CD4-positive, alpha-beta T cell (primary cell): ENCODE data around the gene KIF26A. TPM values are rescaled to one million over a fixed set of nuclear protein-coding genes. Genes with fewer than 3 reads are reported as not detected.

Experiments
- ATAC-seq: fragments of 200-7000 bp; cut with Tn5 transposase; one replicate; pipeline ENCODE4 v1.10.0; 2022; ENCODE audit warnings: mild to moderate bottlenecking; ENCODE audit not compliant: poor library complexity
- CTCF ChIA-PET: fragments of 350-600 bp; sonication (Branson Sonifier 250); formaldehyde crosslinking; loops from one replicate; lab custom pipeline; 2021; ENCODE audit warnings: antibody characterized with exemption, inconsistent platforms; lab: Charles Lee
- POLR2A ChIA-PET: fragments of 350-600 bp; sonication (Branson Sonifier 250); formaldehyde crosslinking; loops from one replicate; lab custom pipeline; 2021; ENCODE audit warnings: antibody characterized with exemption, inconsistent platforms; lab: Charles Lee
- DNase-seq, 14 experiments: peaks; one replicate each; pipeline ENCODE4 v3.0.0-alpha.2; 2013 to 2020; ENCODE audit warnings: mixed read lengths in 2 of 14
- H3K27ac ChIP-seq, 2 donors: one replicate each; pipeline versions ENCODE4 v1.5.1 to v1.7.0; 2013; ENCODE audit warnings: low read length in 2 of 2, low read depth in 1 of 2, mild to moderate bottlenecking in 1 of 2
- H3K27me3 ChIP-seq, 2 experiments: 1 replicate in 1 of 2; 2 replicates in 1 of 2; pipeline versions ENCODE4 v1.6.1 to v1.7.0; 2013; ENCODE audit warnings: low read length in 2 of 2, control low read depth in 1 of 2, mild to moderate bottlenecking in 1 of 2, moderate library complexity in 1 of 2; ENCODE audit not compliant: insufficient read depth in 2 of 2, control insufficient read depth in 1 of 2
- H3K36me3 ChIP-seq: one replicate; pipeline ENCODE4 v1.6.1; 2013; ENCODE audit warnings: low read length, control low read depth; ENCODE audit not compliant: insufficient read depth
- H3K4me1 ChIP-seq: one replicate; pipeline ENCODE4 v1.6.1; 2013; ENCODE audit warnings: low read length, control low read depth; ENCODE audit not compliant: insufficient read depth
- H3K4me3 ChIP-seq: one replicate; pipeline ENCODE4 v1.5.1; 2013; ENCODE audit warnings: mild to moderate bottlenecking, low read length, moderate library complexity
- H3K9me3 ChIP-seq, 2 experiments: 1 replicate in 1 of 2; 2 replicates in 1 of 2; pipeline versions ENCODE4 v1.6.1 to v1.7.0; 2013; ENCODE audit warnings: low read length in 2 of 2, mild to moderate bottlenecking in 2 of 2, control low read depth in 1 of 2, moderate library complexity in 1 of 2; ENCODE audit not compliant: control insufficient read depth in 1 of 2, insufficient read depth in 1 of 2
- H3K27ac Mint-ChIP-seq: one replicate; pipeline ENCODE4 v1.8.0; 2020; ENCODE audit warnings: mixed read lengths
- H3K27me3 Mint-ChIP-seq: one replicate; pipeline ENCODE4 v1.8.0; 2021; ENCODE audit warnings: mixed read lengths
- H3K36me3 Mint-ChIP-seq: one replicate; pipeline ENCODE4 v1.8.0; 2021; ENCODE audit warnings: low read depth, mixed read lengths
- H3K4me1 Mint-ChIP-seq: one replicate; pipeline ENCODE4 v1.8.0; 2021; ENCODE audit warnings: low read depth, mixed read lengths
- H3K4me3 Mint-ChIP-seq: one replicate; pipeline ENCODE4 v1.8.0; 2020; ENCODE audit warnings: mild to moderate bottlenecking, mixed read lengths
- H3K9me3 Mint-ChIP-seq: one replicate; pipeline ENCODE4 v1.8.0; 2020; ENCODE audit warnings: mixed read lengths
- intact Hi-C, 2 experiments: fragments of 100-400 bp; cut with DNase I in 1 of 2; cut with micrococcal nuclease in 1 of 2; formaldehyde crosslinking; loops; one replicate each; pipeline versions ENCODE4 v1.15.1 to v1.9.0; 2023 to 2025; cut with DNase I, micrococcal nuclease
- total RNA-seq, 174 experiments: library from RNA in 2 of 174; stranded (reverse) in 2 of 174; gene quantifications; one replicate each; pipeline ENCODE4 v1.2.3 and lab custom pipeline; 2021 to 2026
- TF ChIP-seq, protein P1 (sequence below): fragments of 200-600 bp; IDR thresholded peaks from one replicate; pipeline ENCODE4 v1.8.0; 2022; ENCODE audit warnings: antibody characterized with exemption, mild to moderate bottlenecking

The KIF26A gene
- total RNA-seq, 2 experiments from 2014 or later = 0.25 to 0.31 TPM

GRCh38 chr14:104117341-104118005 lies 20.9 kb upstream of the KIF26A start:
- Histone ChIP-seq H3K36me3 (no peaks in the 10 kb centered on the region), H3K4me1 (peaks cover 4% of the 10 kb centered on the region), H3K9me3 (peaks cover 0 to 16% of the 10 kb centered on the region in 2 experiments), H3K27me3 (peaks cover 27 to 39% of the 10 kb centered on the region in 2 experiments), H3K27ac (no peak overlapping the region), H3K4me3 (no peak overlapping the region)
- POLR2A ChIA-PET = no interaction called here
- Mint-ChIP-seq H3K9me3 (no peaks in the 10 kb centered on the region), H3K4me3 (no peak overlapping the region), H3K27me3 (peaks cover 37% of the 10 kb centered on the region), H3K27ac (no peak overlapping the region), H3K36me3 (no peaks in the 10 kb centered on the region), H3K4me1 (no peaks in the 10 kb centered on the region)
- CTCF ChIA-PET = no interaction called here
- TF ChIP-seq, protein P1, sequence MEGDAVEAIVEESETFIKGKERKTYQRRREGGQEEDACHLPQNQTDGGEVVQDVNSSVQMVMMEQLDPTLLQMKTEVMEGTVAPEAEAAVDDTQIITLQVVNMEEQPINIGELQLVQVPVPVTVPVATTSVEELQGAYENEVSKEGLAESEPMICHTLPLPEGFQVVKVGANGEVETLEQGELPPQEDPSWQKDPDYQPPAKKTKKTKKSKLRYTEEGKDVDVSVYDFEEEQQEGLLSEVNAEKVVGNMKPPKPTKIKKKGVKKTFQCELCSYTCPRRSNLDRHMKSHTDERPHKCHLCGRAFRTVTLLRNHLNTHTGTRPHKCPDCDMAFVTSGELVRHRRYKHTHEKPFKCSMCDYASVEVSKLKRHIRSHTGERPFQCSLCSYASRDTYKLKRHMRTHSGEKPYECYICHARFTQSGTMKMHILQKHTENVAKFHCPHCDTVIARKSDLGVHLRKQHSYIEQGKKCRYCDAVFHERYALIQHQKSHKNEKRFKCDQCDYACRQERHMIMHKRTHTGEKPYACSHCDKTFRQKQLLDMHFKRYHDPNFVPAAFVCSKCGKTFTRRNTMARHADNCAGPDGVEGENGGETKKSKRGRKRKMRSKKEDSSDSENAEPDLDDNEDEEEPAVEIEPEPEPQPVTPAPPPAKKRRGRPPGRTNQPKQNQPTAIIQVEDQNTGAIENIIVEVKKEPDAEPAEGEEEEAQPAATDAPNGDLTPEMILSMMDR = no peak
- no peak for ATAC-seq
- intact Hi-C loops = no loop called here
- peak in 1 of 14 experiments; percentile 3 for DNase-seq

- H3K9me3 ChIP-seq = peaks cover 0 to 17% of the 10 kb centered on the region in 2 experiments
- no peak overlapping the region for H3K4me3 Mint-ChIP-seq
- H3K4me1 ChIP-seq = peaks cover 4% of the 10 kb centered on the region
- H3K4me3 ChIP-seq = no peak overlapping the region
- POLR2A ChIA-PET = no interaction called here
- TF ChIP-seq, protein P1 = no peak
- CTCF ChIA-PET = no interaction called here
- H3K4me1 Mint-ChIP-seq = no peaks in the 10 kb centered on the region
- no peak overlapping the region for H3K27ac Mint-ChIP-seq
- no peak for ATAC-seq
- DNase-seq = peak in 1 of 14 experiments; percentile 2
- H3K36me3 Mint-ChIP-seq = no peaks in the 10 kb centered on the region
- H3K9me3 Mint-ChIP-seq = no peaks in the 10 kb centered on the region
- H3K27me3 ChIP-seq = peaks cover 25 to 39% of the 10 kb centered on the region in 2 experiments
- H3K27ac ChIP-seq = no peak overlapping the region
- intact Hi-C loops = no loop called here
- H3K27me3 Mint-ChIP-seq = peaks cover 37% of the 10 kb centered on the region
- H3K36me3 ChIP-seq = no peaks in the 10 kb centered on the region
Observed at GRCh38 chr14:104118006-104118844, 20.2 kb upstream of the KIF26A start.

GRCh38 chr14:104119119-104119487 lies 19.3 kb upstream of the KIF26A start:
- no peak for DNase-seq
- Histone ChIP-seq H3K27ac (no peak overlapping the region), H3K36me3 (no peaks in the 10 kb centered on the region), H3K27me3 (peaks cover 25 to 39% of the 10 kb centered on the region in 2 experiments), H3K4me1 (peaks cover 4% of the 10 kb centered on the region), H3K9me3 (peaks cover 0 to 22% of the 10 kb centered on the region in 2 experiments), H3K4me3 (no peak overlapping the region)
- intact Hi-C loops = no loop called here
- TF ChIP-seq, protein P1 = no peak
- ATAC-seq = no peak
- H3K27ac Mint-ChIP-seq = no peak overlapping the region
- no peaks in the 10 kb centered on the region for H3K36me3 Mint-ChIP-seq
- ChIA-PET CTCF (no interaction called here), POLR2A (no interaction called here)
- peak overlapping the region; percentile 45 for H3K4me3 Mint-ChIP-seq
- no peaks in the 10 kb centered on the region for H3K4me1 Mint-ChIP-seq
- H3K9me3 Mint-ChIP-seq = no peaks in the 10 kb centered on the region
- H3K27me3 Mint-ChIP-seq = peaks cover 37% of the 10 kb centered on the region
